Measurements from ENCODE around the gene ELOVL4. TPM values are rescaled to one million over a fixed set of nuclear protein-coding genes. Genes with fewer than 3 reads are reported as not detected.

Gene ELOVL4
- total RNA-seq, 1 donor from 2014 or later = 10.4 TPM

GRCh38 chr6:79943133-79943532 is 4.2 kb downstream of the ELOVL4 start:
- Mint-ChIP-seq H3K27ac (ENCODE audit: unreplicated experiment) (no peak overlapping the region), H3K9me3 (ENCODE audit: unreplicated experiment) (no peaks in the 10 kb centered on the region), H3K4me3 (ENCODE audit: unreplicated experiment) (no peak overlapping the region), H3K36me3 (ENCODE audit: low read depth, unreplicated experiment) (no peaks in the 10 kb centered on the region), H3K27me3 (ENCODE audit: low read depth, unreplicated experiment) (no peaks in the 10 kb centered on the region), H3K4me1 (ENCODE audit: low read depth, unreplicated experiment) (peaks cover 3% of the 10 kb centered on the region)
- Histone ChIP-seq H3K79me2 (ENCODE audit: insufficient read depth, low read length) (peaks cover 12% of the 10 kb centered on the region), H4K20me1 (ENCODE audit: insufficient read depth, low read length) (peaks cover 10% of the 10 kb centered on the region), H3K4me2 (ENCODE audit: low read length) (no peak overlapping the region), H3K4me1 (ENCODE audit: insufficient read depth, low read length) (peaks cover 11% of the 10 kb centered on the region), H2AFZ (ENCODE audit: low read depth, low read length) (no peak overlapping the region), H3K27ac (ENCODE audit: low read depth, low read length) (no peak overlapping the region), H3K27me3 (ENCODE audit: insufficient read depth, low read length) (peaks cover 4% of the 10 kb centered on the region), H3K4me3 (ENCODE audit: insufficient read depth, low read depth, low read length) (no peak overlapping the region), H3K36me3 (ENCODE audit: insufficient read depth, low read length) (no peaks in the 10 kb centered on the region), H3K9ac (ENCODE audit: low read length) (no peak overlapping the region), H3K9me3 (ENCODE audit: insufficient read depth, low read depth, low read length) (no peaks in the 10 kb centered on the region)
- DNase-seq (ENCODE audit: low read depth) (no peak), FAIRE-seq (no peak)
- TF ChIP-seq CTCF (IDR thresholded peaks at IDR 0.05; ENCODE audit: insufficient read depth, low read depth, low read length) (no peak), EZH2 (IDR thresholded peaks at IDR 0.05; ENCODE audit: insufficient read depth, low read length) (no peak)

DNA sequence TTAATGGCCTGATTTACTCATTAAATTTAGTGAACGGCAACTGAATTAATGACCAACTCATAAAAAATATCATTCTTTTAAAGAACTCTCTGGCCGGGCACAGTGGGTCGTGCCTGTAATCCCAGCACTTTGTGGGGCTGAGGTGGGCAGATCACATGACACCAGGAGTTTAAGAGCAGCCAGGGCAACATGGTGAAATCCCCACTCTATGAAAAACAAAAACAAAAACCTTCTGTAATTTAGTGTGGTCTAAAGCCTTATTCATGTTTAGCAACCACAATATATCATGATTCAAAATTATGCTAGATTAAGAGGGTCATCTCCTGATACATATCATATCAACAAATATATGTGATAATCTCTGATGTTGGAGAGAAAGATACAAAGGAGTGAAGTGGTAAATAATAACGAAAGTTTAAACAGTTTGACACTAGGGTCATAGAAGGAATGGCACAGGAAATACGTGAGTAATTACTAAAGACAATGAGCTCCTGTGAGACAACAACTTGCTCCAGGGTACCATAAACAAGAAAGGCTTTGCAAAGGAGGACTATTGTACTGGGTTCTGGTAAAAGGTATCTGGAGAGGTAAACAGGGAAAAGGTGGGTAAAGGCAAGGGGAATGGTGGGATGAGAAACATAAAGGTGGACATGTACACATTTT is 5.7 kb downstream of the ELOVL4 start:
- no peaks in the 10 kb centered on the region for H3K9me3 Mint-ChIP-seq (ENCODE audit: unreplicated experiment)
- peaks cover 13% of the 10 kb centered on the region for H4K20me1 ChIP-seq (ENCODE audit: insufficient read depth, low read length)
- no peaks in the 10 kb centered on the region for H3K27me3 ChIP-seq (ENCODE audit: insufficient read depth, low read length)
- no peak overlapping the region for H3K4me3 ChIP-seq (ENCODE audit: insufficient read depth, low read depth, low read length)
- H3K4me1 Mint-ChIP-seq (ENCODE audit: low read depth, unreplicated experiment) = peaks cover 3% of the 10 kb centered on the region
- no peak overlapping the region for H3K9ac ChIP-seq (ENCODE audit: low read length)
- no peak overlapping the region for H2AFZ ChIP-seq (ENCODE audit: low read depth, low read length)
- H3K27ac ChIP-seq (ENCODE audit: low read depth, low read length) = no peak overlapping the region
- H3K36me3 ChIP-seq (ENCODE audit: insufficient read depth, low read length) = no peaks in the 10 kb centered on the region
- H3K27ac Mint-ChIP-seq (ENCODE audit: unreplicated experiment) = peak overlapping the region; percentile 9
- H3K4me1 ChIP-seq (ENCODE audit: insufficient read depth, low read length) = peaks cover 6% of the 10 kb centered on the region
- DNase-seq (ENCODE audit: low read depth) (no peak), FAIRE-seq (peak; percentile 34)
- no peak overlapping the region for H3K4me3 Mint-ChIP-seq (ENCODE audit: unreplicated experiment)
- H3K4me2 ChIP-seq (ENCODE audit: low read length) = no peak overlapping the region
- no peaks in the 10 kb centered on the region for H3K36me3 Mint-ChIP-seq (ENCODE audit: low read depth, unreplicated experiment)
- no peaks in the 10 kb centered on the region for H3K27me3 Mint-ChIP-seq (ENCODE audit: low read depth, unreplicated experiment)
- no peak for TF ChIP-seq EZH2 (IDR thresholded peaks at IDR 0.05; ENCODE audit: insufficient read depth, low read length)
- no peak for TF ChIP-seq CTCF (IDR thresholded peaks at IDR 0.05; ENCODE audit: insufficient read depth, low read depth, low read length)
- H3K79me2 ChIP-seq (ENCODE audit: insufficient read depth, low read length) = peaks cover 12% of the 10 kb centered on the region
- H3K9me3 ChIP-seq (ENCODE audit: insufficient read depth, low read depth, low read length) = no peaks in the 10 kb centered on the region

GRCh38 chr6:79928478-79928998 is 18.8 kb downstream of the ELOVL4 start:
- Mint-ChIP-seq H3K27ac (ENCODE audit: unreplicated experiment) (no peak overlapping the region), H3K36me3 (ENCODE audit: low read depth, unreplicated experiment) (no peaks in the 10 kb centered on the region), H3K4me3 (ENCODE audit: unreplicated experiment) (no peak overlapping the region), H3K27me3 (ENCODE audit: low read depth, unreplicated experiment) (no peaks in the 10 kb centered on the region), H3K9me3 (ENCODE audit: unreplicated experiment) (no peaks in the 10 kb centered on the region), H3K4me1 (ENCODE audit: low read depth, unreplicated experiment) (peaks cover 2% of the 10 kb centered on the region)
- FAIRE-seq = no peak
- Histone ChIP-seq H3K36me3 (ENCODE audit: insufficient read depth, low read length) (no peaks in the 10 kb centered on the region), H3K27ac (ENCODE audit: low read depth, low read length) (no peak overlapping the region), H3K4me1 (ENCODE audit: insufficient read depth, low read length) (no peaks in the 10 kb centered on the region), H3K9me3 (ENCODE audit: insufficient read depth, low read depth, low read length) (no peaks in the 10 kb centered on the region), H3K4me3 (ENCODE audit: insufficient read depth, low read depth, low read length) (no peak overlapping the region), H3K27me3 (ENCODE audit: insufficient read depth, low read length) (no peaks in the 10 kb centered on the region), H4K20me1 (ENCODE audit: insufficient read depth, low read length) (no peaks in the 10 kb centered on the region), H2AFZ (ENCODE audit: low read depth, low read length) (no peak overlapping the region), H3K79me2 (ENCODE audit: insufficient read depth, low read length) (no peaks in the 10 kb centered on the region), H3K4me2 (ENCODE audit: low read length) (no peak overlapping the region), H3K9ac (ENCODE audit: low read length) (no peak overlapping the region)
- no peak for TF ChIP-seq EZH2 (IDR thresholded peaks at IDR 0.05; ENCODE audit: insufficient read depth, low read length)
- no peak for TF ChIP-seq CTCF (IDR thresholded peaks at IDR 0.05; ENCODE audit: insufficient read depth, low read depth, low read length)
- no peak for DNase-seq (ENCODE audit: low read depth)
